Daoy (cell line): ENCODE measurements around the gene SLC35B4. TPM values are rescaled to one million over a fixed set of nuclear protein-coding genes. Genes with fewer than 3 reads are reported as not detected.

Source experiments
- DNase-seq: peaks from one replicate; pipeline ENCODE4 v3.0.0-alpha.2; 2015; ENCODE audit warnings: low read depth
- total RNA-seq: library from RNA; depleted of rRNA; stranded (reverse); fragments of >200 nt; shearing (Covaris generic); gene quantifications from 2 replicates; pipeline ENCODE4 v1.2.3, GENCODE V29; 2014; rRNA removed

Gene SLC35B4
- total RNA-seq, 1 experiment from 2014 or later, result 22.9 TPM

DNA sequence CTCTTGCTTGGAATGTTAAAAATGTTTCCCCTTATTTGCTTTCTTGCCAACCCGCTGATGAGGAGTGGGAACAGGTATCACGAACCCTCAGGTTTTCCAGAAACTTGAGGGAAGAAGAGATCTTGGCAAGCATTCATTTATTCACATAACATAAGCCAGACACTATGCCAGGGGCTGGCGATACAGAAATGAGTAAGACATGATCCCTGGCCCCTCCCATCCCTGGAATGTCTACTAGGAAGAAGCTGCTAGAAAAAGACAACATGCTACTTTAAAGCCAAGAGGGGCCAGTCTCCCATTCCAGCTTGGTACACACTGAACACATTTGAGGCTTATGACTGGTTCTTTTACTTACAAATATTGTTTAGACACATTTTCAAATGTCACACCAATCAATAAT is 26.4 kb downstream of the SLC35B4 start:
- DNase-seq, result peak; percentile 25

DNA sequence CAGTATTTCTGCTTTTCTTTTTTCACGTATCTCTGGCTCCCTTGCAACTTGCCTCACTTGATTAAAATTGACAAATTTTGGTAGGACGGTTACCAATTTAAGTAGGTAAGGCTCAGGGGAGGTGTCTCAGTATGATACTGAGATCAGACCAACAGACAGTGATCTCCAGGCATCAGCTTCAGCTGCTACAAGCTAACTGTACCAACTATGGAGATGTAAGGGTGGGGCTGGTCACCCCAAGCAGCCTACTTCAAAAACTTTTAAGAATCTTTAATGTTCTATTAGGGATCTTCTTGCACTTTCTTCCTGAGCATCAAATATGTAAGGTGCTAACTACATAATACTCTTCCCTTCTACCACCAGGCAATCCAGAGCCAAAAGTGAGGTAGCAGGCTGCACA is 26.9 kb downstream of the SLC35B4 start:
- DNase-seq, result no peak

DNA sequence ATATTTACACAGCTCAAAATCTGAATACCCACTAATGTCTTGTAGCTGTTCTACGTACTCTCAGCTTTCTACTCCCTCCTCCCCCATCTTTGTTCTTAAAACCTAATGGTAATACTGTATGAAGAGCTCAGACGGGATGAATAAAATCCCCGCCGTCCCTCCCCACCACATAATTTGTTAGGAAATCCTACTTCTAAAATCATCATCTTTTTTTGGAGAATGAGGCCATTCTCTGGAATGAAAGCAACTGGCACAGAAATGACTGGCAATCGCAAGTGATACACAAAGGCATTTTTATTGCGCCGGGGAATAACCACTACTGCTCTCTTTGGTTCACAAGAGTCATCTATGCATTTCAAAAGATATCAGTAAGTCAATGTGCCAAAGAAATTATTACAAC is 27.3 kb downstream of the SLC35B4 start:
- no peak for DNase-seq

DNA sequence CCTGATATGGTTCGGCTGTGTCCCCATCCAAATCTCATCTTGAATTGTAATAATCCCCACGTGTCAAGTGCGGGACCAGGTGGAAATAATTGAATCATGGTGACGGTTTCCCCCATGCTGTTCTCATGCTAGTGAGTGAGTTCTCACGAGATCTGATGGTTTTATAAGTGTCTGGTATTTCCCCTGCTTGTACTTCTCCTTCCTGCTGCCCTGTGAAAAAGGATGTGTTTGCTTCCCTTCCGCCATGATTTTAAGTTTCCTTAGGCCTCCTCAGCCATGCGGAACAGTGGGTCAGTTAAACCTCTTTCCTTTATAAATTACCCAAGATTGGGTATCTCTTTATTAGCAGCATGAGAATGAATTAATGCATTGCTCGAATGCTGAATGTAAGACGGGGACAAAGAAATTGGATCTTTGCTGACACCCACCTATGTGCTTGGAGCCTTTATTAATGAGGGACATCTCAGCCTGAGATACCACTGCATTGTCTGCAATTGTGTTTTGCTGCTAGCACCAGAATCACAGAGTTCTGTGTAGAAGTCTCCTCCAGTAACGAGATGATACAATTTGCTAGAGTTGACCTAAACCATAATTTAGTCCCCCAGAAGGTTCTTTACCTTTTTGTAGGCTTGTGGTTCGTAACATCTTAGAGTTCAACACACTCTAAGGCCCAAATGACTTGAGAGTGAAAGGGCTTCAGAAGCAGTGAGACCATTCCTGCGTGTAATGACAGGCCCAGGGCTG is 28.6 kb downstream of the SLC35B4 start:
- no peak for DNase-seq

DNA sequence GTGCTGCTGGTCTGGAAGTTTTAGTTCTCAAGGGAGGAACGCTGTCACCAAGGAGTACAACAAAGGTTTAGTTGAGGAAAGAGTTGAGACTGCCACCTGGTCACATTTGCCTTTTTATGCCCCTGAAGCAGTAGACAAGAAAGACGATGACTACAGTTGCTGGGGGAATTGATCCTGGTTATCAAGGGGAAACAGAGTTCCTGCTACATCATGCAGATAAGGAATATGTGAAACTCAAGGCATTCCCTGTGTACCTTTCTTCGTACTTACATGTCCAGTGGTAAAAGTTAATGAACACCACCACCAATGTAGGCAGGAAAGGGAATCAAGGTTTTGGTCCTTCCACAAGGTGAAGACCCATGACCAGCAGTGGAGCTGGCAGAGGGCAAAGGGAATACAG is 31.8 kb downstream of the SLC35B4 start:
- DNase-seq, result no peak

DNA sequence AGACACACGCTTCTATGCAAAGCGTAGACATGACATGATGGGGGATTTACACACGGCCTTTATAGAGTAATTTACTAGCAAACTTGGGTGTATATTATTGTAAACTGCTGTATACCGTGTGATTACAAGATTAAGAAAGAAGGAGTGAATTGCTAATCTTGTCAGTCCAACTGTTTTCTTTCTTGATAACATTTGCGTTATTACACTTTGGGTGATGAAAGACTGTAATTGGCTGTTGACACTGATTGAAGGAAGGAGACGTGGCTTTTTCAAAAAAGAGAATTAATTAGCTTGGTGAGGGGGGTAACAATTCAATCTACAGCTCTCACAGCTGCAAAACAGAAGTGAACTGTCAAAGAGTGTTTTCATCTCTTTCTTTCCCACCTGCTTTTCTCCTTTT is 32.7 kb downstream of the SLC35B4 start:
- DNase-seq, result no peak

DNA sequence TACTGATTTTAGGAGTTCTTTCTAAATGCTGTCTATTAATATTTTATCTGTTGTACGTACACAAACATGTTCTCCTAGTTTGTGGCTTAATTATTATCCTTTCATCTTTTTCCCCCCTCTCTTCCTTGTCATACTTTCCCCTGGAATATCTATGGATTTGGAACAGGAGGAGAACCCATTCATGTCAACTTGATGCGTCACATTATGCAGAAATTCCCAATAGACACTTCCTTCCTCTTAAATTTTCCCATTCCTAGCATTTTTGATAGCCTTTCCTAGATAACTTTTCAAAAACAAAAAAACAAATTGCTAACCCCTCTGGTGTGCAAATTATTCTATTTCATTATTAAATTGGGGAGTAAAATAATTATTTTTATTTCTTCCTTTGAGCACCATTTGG is 36.2 kb downstream of the SLC35B4 start:
- no peak for DNase-seq

DNA sequence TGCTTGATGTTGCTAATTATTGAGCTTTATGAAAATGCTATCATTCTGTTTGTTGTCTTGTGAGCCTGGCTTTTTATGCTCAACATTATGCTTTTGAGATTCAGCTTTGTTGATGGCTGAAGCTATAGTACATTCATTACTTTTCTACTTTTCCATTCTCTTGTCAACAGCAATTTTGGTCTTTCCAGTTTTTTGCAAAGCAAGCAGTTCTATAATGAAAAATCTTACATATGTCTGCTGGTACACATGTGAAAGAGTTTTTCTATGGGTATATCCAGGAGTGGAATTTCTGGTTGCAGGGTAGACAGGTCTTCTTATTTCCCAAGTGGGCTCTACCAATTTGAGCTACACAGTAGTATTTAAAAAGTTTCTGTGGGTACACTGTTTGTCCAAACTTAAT is 36.8 kb downstream of the SLC35B4 start:
- no peak for DNase-seq

DNA sequence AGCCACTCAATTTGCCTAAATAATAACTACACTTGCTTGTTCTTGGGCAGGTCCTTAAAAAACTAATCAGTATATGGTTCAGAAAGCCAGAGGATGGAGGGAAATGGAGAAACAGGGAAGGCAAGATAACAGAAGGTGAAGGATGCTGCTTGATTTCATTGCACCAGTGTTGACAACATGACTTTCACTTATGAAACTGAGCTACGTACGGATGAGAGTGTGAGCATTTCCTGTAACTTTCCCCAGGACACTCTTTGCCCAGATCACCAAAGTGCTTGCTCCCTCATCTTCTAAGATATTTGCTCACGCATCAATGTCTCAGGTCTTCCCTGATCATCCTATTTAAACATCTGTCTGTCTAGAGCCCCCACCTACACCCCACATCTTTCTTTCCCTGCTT is 37.4 kb downstream of the SLC35B4 start:
- DNase-seq, result no peak

DNA sequence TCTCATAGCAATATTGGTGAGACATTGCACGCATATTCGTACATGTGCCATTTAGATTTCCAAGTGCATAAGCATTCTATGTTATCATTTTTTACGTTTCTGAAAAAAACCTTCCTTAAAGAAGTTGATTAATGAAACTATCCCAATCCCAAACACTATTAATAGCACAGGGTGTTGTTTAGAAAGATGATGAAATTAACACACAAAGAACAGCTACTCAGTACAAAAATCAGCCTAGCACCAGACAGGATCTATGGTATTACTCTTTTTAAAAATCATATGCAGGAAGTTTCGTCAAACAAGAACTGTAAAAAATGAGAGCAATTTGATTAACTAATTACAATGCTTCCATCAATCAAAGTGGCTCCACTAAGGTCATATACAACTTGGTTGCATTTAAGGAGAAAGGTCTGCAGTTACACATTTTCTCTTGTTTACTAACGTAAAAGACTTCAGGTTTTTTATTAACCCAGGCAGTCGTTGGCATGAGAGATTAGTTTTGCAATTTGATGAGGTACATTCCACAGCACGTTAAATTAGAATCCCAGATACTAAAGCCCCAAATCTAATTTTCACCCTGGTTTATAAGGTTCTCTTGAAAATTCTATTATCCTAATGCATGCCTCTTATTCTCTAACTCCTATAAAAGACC is 38.1 kb downstream of the SLC35B4 start:
- no peak for DNase-seq

DNA sequence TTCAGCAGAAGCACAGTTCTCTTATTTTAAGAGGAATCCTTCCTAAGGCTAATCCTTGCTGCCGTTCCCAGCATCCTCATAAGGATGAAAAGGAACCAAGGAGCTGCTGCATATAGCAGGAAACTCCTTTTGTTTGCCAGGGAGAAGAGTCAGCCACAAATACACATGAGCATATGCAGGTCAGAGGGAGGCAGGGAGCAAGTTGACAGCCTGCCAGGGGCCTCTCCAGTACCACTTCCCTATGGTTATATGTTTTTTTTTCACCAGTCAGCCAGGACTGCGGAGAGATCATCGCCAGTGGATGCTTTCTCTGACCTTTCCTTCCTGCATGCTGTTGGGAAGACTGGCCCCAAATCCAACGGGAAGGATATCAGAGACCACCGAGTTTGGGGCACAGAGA is 39.8 kb downstream of the SLC35B4 start:
- no peak for DNase-seq

DNA sequence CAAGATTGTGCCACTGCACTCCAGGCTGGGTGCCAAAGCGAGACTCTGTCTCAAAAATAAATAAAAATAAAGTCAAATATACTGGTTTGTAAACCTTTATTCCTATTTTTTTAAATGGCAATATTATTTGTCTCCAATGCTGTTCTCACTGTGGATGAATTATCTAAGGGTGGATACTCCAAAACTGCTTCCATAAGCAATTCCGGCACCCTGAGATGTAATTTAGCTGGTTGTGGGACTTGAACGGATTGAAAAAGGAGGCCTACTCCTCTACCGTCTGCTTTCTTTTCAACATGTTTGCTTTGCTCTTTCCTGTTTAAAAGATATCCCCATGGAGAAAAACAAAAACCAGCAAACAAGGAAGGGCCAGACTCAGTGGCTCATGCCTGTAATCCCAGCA is 54.4 kb downstream of the SLC35B4 start:
- DNase-seq, result no peak

DNA sequence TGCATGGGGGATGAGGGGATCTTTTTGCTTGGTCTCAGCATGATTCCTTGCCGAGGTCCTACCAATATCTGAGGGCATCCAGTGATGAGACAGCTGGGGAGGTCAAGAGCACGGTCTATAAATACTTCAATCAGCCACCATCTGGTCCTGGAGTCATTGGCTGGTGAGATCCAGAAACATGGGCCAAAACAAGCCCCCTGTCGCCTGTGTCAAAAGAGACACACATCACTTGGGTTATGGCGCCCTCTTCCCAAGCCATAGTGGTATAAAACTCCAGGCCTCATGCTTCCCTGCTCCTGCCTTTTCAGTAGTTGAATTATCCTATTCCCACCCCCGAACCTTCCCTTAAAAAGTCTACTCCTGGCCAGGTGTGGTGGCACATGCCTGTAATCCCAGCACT is 60.9 kb downstream of the SLC35B4 start:
- DNase-seq, result no peak

DNA sequence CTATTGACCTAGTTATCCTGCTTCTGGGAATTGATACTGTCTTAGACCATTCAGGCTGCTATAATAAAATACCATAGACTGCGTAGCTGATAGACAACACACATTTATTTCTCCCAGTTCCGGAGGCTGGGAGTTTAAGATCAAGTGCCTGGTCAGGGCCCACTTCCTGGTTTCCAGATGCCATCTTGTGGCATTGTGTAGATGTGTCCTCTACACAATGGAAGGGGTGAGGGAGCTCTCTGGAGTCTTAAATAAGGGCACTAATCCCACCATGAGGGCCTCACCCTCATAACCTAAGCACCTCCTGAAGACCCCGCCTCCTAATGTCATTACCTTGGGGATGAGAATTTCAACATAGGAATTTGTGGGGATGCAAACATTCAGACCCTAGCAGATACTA is 62.4 kb downstream of the SLC35B4 start:
- DNase-seq, result peak; percentile 38

DNA sequence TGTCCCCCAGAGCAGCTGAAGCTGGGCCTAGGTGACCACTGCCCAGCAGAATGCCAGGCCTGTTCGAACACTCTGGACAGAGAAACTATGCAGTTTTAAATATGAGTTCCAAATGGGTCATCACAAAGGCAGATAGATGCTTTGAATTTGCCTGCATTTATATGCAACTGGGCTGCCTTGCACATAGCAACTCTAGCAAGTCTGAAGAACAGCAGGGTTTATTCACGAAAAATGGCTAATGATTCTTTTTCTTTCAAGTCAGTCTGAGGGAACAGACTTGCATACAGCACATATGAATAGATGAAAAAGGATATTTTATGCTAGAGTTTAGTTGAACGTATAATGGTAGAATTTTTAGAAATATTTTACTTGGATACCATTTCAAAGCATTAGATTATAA is 68.5 kb downstream of the SLC35B4 start:
- DNase-seq, result no peak

DNA sequence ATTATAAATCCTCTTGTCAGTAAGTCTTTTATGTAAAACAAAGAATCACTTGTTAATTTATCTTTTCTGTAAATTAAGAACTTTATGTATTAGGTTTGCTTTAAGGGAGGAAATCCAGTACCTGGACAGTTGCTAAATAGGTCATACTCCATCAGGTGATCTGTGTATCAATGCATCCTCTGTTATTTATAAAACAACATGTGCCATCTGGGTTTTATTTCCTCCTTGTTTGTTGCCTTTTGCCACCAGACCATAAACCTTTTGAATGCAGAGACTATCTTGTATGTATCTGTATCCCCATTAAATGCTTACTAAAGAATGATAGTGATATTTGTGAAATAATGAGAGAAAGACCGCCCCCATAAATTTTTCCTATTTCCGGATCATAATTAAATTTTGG is 70.0 kb downstream of the SLC35B4 start:
- DNase-seq, result no peak

DNA sequence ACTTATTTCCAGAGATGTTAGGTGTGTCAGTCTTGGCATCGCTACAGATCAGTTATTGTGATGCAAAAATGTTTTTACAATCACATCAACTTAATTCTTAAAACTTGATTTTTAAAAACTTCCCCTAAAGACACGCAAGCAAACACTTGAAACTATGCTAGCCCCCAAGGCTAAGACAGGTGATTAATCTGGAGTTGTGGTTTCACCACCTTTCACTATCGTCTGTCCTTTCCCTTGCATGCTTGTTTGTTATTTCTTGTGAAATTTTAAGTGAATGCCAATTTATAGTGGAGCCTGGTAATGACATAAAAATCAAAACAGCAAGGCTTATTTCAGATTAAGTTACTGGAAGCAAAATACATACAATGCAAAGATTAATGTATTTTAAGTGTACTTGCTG is 70.4 kb downstream of the SLC35B4 start:
- DNase-seq, result no peak

DNA sequence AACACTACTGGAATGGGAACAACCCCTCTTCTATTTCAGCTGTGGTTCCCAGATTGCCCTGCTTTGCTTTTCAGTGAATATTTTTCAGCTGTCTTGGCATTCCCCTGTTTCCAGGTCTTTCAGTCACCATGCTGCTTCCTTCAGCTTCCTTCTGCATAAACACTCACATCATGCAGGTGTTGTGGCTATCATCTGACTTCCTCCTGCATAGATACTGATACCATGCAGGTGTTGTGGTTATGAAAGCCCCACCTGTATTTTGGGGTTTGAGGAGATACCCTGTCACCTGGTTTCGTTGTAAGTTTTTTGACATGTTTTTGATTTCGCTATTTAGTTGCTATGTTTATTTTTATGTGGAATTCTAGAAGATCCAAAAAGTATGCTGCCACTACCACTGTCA is 71.5 kb downstream of the SLC35B4 start:
- no peak for DNase-seq

Other genes with a start within 250 kb of the SLC35B4 start
- 0.40 and 5.5 TPM in 2 replicates for gene LRGUK, start 189.6 kb downstream of the SLC35B4 start, total RNA-seq
- 111 TPM in 2 replicates for gene AKR1B1, start 142.2 kb upstream of the SLC35B4 start, total RNA-seq
- gene AKR1B10, start 210.6 kb upstream of the SLC35B4 start, total RNA-seq, result 1.3 TPM in 1 of 2 replicates, not detected in the other
- gene AKR1B15, start 232.2 kb upstream of the SLC35B4 start, total RNA-seq, result not detected in 2 replicates